22Rv1 (cell line): ENCODE results near the gene SDR42E2.

ENCODE experiments used
- ZFX ChIP-seq: fragments of 450-650 bp; IDR thresholded peaks from 2 replicates; pipeline ENCODE4 v1.6.1; 2017; ENCODE audit warnings: antibody characterized with exemption, borderline replicate concordance
- TF ChIP-seq, protein P1 (sequence below): fragments of 450-650 bp; IDR thresholded peaks from 2 replicates; pipeline ENCODE4 v1.5.1; 2017; ENCODE audit warnings: mild to moderate bottlenecking

DNA sequence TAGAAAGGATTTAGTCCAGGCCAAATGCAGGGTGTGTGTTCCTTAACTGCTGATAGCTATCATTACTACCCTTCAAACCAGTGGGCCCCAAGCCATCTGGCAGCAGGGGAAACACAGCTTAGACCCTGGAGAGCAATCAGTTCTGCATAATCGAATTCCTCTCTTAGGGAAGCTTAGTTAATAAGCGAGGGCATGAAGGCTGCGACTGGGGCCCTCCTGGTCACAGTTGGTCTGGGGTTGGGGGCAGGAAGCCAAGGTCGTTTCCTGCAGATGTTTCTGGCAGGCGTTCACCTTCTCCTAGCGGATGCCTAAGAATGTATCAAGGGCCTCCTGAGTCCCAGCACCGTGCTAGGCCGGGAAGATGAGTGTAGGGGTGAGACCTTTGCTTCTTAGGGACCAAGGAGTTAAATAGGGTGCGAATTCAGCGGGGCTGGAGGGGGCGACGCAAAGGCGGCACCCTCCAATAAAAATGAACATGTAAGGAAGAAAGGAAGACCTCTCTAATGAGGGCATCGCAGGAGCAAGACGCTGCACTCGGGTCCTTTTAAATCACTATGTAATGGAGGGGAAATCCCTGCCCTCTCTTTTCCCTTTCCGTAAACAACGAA, 27.3 kb downstream of the SDR42E2 start:
- TF ChIP-seq, protein P1, sequence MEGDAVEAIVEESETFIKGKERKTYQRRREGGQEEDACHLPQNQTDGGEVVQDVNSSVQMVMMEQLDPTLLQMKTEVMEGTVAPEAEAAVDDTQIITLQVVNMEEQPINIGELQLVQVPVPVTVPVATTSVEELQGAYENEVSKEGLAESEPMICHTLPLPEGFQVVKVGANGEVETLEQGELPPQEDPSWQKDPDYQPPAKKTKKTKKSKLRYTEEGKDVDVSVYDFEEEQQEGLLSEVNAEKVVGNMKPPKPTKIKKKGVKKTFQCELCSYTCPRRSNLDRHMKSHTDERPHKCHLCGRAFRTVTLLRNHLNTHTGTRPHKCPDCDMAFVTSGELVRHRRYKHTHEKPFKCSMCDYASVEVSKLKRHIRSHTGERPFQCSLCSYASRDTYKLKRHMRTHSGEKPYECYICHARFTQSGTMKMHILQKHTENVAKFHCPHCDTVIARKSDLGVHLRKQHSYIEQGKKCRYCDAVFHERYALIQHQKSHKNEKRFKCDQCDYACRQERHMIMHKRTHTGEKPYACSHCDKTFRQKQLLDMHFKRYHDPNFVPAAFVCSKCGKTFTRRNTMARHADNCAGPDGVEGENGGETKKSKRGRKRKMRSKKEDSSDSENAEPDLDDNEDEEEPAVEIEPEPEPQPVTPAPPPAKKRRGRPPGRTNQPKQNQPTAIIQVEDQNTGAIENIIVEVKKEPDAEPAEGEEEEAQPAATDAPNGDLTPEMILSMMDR = no peak
- no peak for TF ChIP-seq ZFX
